Adipocyte (in vitro differentiated cells): Measurements from ENCODE around the gene GPRC5B.

Experiments
- DNase-seq: peaks from one replicate; pipeline ENCODE4 v3.0.0-alpha.2; 2015; ENCODE audit warnings: low read depth
- H3K27me3 ChIP-seq: replicated peaks from 2 replicates; pipeline ENCODE4 v1.7.0; 2013; ENCODE audit warnings: mild to moderate bottlenecking, low read length, moderate library complexity; ENCODE audit not compliant: control insufficient read depth, insufficient read depth
- H3K36me3 ChIP-seq: 2 replicates; pipeline ENCODE4 v1.7.0; 2013; ENCODE audit warnings: low read length, mild to moderate bottlenecking, moderate library complexity; ENCODE audit not compliant: control insufficient read depth, insufficient read depth, severe bottlenecking
- H3K4me1 ChIP-seq: 2 replicates; pipeline ENCODE4 v1.7.0; 2013; ENCODE audit warnings: mild to moderate bottlenecking, low read length, moderate library complexity; ENCODE audit not compliant: control insufficient read depth, insufficient read depth
- H3K4me3 ChIP-seq: 2 replicates; pipeline ENCODE4 v1.7.0; 2013; ENCODE audit warnings: mild to moderate bottlenecking, low read length, moderate library complexity
- H3K9ac ChIP-seq: 2 replicates; pipeline ENCODE4 v1.7.0; 2013; ENCODE audit warnings: mild to moderate bottlenecking, low read length, moderate library complexity
- H3K9me3 ChIP-seq: 2 replicates; pipeline ENCODE4 v1.7.0; 2013; ENCODE audit warnings: mild to moderate bottlenecking, low read length, moderate library complexity; ENCODE audit not compliant: control insufficient read depth

The GPRC5B gene

GRCh38 chr16:19881783-19882182 lies 2.9 kb downstream of the GPRC5B start:
- Histone ChIP-seq H3K27me3 (peaks cover 5% of the 10 kb centered on the region), H3K36me3 (no peaks in the 10 kb centered on the region), H3K4me1 (peaks cover 13% of the 10 kb centered on the region), H3K9ac (no peak overlapping the region), H3K9me3 (no peaks in the 10 kb centered on the region), H3K4me3 (no peak overlapping the region)
- DNase-seq: no peak

GRCh38 chr16:19881028-19881427 lies 3.6 kb downstream of the GPRC5B start:
- Histone ChIP-seq H3K4me3 (no peak overlapping the region), H3K4me1 (peaks cover 13% of the 10 kb centered on the region), H3K27me3 (peaks cover 5% of the 10 kb centered on the region), H3K36me3 (no peaks in the 10 kb centered on the region), H3K9ac (no peak overlapping the region), H3K9me3 (no peaks in the 10 kb centered on the region)
- DNase-seq: no peak

- Histone ChIP-seq H3K4me3 (no peak overlapping the region), H3K27me3 (no peaks in the 10 kb centered on the region), H3K36me3 (no peaks in the 10 kb centered on the region), H3K4me1 (peaks cover 6% of the 10 kb centered on the region), H3K9ac (no peak overlapping the region), H3K9me3 (no peaks in the 10 kb centered on the region)
- no peak for DNase-seq
These were observed 5.3 kb downstream of the GPRC5B start for GRCh38 chr16:19879241-19879792.

GRCh38 chr16:19878757-19879156 lies 5.9 kb downstream of the GPRC5B start:
- H3K4me3 ChIP-seq: no peak overlapping the region
- peaks cover 6% of the 10 kb centered on the region for H3K4me1 ChIP-seq
- no peak overlapping the region for H3K9ac ChIP-seq
- no peak for DNase-seq
- no peaks in the 10 kb centered on the region for H3K36me3 ChIP-seq
- no peaks in the 10 kb centered on the region for H3K9me3 ChIP-seq
- H3K27me3 ChIP-seq: no peaks in the 10 kb centered on the region

- peaks cover 6% of the 10 kb centered on the region for H3K36me3 ChIP-seq
- DNase-seq: no peak
- H3K4me1 ChIP-seq: no peaks in the 10 kb centered on the region
- H3K4me3 ChIP-seq: no peak overlapping the region
- no peak overlapping the region for H3K9ac ChIP-seq
- H3K9me3 ChIP-seq: no peaks in the 10 kb centered on the region
- no peaks in the 10 kb centered on the region for H3K27me3 ChIP-seq
These were observed 8.1 kb downstream of the GPRC5B start for GRCh38 chr16:19876501-19877059.

- Histone ChIP-seq H3K4me3 (no peak overlapping the region), H3K27me3 (no peaks in the 10 kb centered on the region), H3K4me1 (no peaks in the 10 kb centered on the region), H3K9me3 (no peaks in the 10 kb centered on the region), H3K36me3 (peaks cover 6% of the 10 kb centered on the region), H3K9ac (no peak overlapping the region)
- DNase-seq: no peak
These were observed 8.7 kb downstream of the GPRC5B start for GRCh38 chr16:19875900-19876299.

- no peak for DNase-seq
- Histone ChIP-seq H3K4me3 (no peak overlapping the region), H3K27me3 (no peaks in the 10 kb centered on the region), H3K9me3 (no peaks in the 10 kb centered on the region), H3K36me3 (peaks cover 11% of the 10 kb centered on the region), H3K9ac (no peak overlapping the region), H3K4me1 (no peaks in the 10 kb centered on the region)
These were observed 9.6 kb downstream of the GPRC5B start for GRCh38 chr16:19874851-19875546.

GRCh38 chr16:19874026-19874425 lies 10.6 kb downstream of the GPRC5B start:
- Histone ChIP-seq H3K27me3 (no peaks in the 10 kb centered on the region), H3K9me3 (no peaks in the 10 kb centered on the region), H3K36me3 (peaks cover 11% of the 10 kb centered on the region), H3K4me1 (no peaks in the 10 kb centered on the region), H3K4me3 (no peak overlapping the region), H3K9ac (no peak overlapping the region)
- DNase-seq: no peak

GRCh38 chr16:19872935-19873334 lies 11.7 kb downstream of the GPRC5B start:
- H3K27me3 ChIP-seq: no peaks in the 10 kb centered on the region
- no peaks in the 10 kb centered on the region for H3K9me3 ChIP-seq
- no peaks in the 10 kb centered on the region for H3K4me1 ChIP-seq
- no peak overlapping the region for H3K9ac ChIP-seq
- no peak for DNase-seq
- peaks cover 11% of the 10 kb centered on the region for H3K36me3 ChIP-seq
- no peak overlapping the region for H3K4me3 ChIP-seq

- Histone ChIP-seq H3K4me3 (no peak overlapping the region), H3K27me3 (no peaks in the 10 kb centered on the region), H3K4me1 (no peaks in the 10 kb centered on the region), H3K36me3 (peaks cover 11% of the 10 kb centered on the region), H3K9ac (no peak overlapping the region), H3K9me3 (no peaks in the 10 kb centered on the region)
- no peak for DNase-seq
These were observed 12.3 kb downstream of the GPRC5B start for GRCh38 chr16:19872179-19872863.

GRCh38 chr16:19871721-19872120 lies 12.9 kb downstream of the GPRC5B start:
- Histone ChIP-seq H3K4me1 (no peaks in the 10 kb centered on the region), H3K9me3 (no peaks in the 10 kb centered on the region), H3K36me3 (peaks cover 11% of the 10 kb centered on the region), H3K9ac (no peak overlapping the region), H3K4me3 (no peak overlapping the region), H3K27me3 (no peaks in the 10 kb centered on the region)
- DNase-seq: no peak
